ENCODE results near the gene UBE2L3.
A peak's percentile ranks its signal among the peaks of the same experiment; 100 is the strongest.

UBE2L3 gene

DNA sequence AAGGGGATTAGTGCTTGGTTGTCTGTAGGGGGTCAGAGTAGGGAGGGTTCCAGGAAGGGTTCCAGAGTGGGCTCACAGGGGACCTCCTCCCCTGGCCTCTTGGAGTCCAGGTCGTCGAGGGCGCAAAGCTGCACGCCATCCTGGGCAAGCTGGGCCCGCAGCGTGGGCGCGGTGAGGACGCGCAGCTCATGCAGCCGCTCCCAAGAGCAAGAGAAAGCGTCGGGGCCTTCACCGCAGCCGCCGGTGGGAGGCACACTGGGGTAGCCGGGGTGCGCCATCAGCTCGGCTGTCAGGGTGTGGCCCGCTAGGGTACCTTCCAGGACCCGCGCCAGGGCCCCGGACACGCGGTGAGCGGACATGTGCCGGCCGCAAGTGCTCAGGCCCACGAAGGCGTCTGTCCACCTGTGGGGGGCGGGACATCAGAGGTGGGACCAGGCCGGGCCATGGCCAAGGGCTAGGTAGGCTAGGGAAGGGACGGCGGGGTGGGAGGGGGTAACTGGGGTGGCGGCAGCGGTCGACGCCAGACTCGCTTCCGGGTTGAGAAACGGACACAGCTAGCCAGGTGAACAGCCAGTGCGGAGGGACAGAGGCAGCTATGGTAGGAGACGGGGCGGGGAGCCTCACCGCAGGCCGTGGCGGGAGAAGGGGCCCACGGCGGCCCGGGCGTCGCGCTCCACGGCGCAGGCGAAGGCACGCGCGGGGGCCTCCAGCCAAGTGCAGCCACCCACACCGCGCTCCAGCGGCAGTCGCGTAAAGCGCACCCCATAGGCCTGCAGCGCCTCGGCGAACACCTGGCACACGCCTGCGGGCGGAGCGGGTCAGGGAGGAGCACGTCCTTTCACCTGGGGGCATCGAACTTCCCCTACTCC, 61.1 kb downstream of the UBE2L3 start:
- TF ChIP-seq CTCF (IDR thresholded peaks at IDR 0.05), result no peak
- Histone ChIP-seq H3K4me1 (peaks cover 7% of the 10 kb centered on the region), H3K36me3 (ENCODE audit: control insufficient read depth, insufficient read depth, low read length) (no peaks in the 10 kb centered on the region), H3K9me3 (ENCODE audit: control insufficient read depth, low read length) (no peaks in the 10 kb centered on the region), H3K4me2 (ENCODE audit: low read length) (peak overlapping the region; percentile 97), H2AFZ (peak overlapping the region; percentile 78), H3K27me3 (ENCODE audit: control insufficient read depth, insufficient read depth, low read length) (no peaks in the 10 kb centered on the region), H3K4me3 (ENCODE audit: low read depth, low read length) (peak overlapping the region; percentile 96), H3K9ac (no peak overlapping the region), H3K27ac (no peak overlapping the region), H3K79me2 (no peaks in the 10 kb centered on the region)

DNA sequence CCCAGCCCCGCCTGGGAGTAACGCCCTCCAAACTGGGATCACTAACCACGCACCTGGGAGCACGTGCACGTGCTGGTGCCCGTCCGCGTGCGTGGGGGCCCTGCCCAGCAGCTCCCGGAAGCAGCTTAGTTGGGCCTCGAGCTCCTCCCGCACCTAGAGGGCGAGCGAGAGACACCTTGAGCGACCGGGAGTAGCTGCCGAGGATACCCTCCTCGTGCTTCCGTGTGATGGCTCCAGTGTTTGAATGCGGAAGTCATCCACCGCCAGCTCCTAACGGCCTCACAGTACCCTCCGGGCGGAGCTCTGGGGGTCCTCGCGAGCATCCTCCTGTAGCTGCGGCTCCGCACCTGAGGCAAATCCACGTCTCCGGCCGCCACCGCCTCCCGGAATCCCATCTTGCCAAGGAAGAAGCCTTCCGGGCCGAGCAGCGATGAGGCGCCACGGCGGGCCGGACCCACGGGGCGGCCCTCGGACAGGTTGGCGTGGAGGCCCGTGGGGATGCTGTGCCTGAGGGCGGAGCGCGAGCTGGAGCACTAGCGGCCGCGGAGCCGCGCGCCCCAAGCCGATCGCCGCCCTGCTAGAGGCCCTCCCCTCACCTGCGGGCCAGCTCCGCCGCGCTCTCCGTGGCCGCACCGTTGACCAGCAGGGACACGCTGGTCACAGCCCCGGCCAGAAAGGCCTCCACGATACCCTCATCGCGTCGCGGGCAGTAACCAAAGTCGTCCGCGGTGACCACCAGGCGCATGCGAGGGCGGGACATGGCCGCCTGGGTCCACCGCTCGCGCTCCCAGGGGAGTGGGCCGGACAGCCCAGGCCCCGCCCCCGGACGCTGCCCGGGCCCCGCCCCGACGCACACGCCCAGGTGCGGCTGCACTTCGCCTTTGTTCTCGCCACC, 62.0 kb downstream of the UBE2L3 start, which contains the start of gene YDJC:
YDJC (minus strand) TSS at position 768 of the 895 bp plus-strand sequence; CDS start at position 760, 8 bp downstream.
- Histone ChIP-seq H3K27me3 (ENCODE audit: control insufficient read depth, insufficient read depth, low read length) (no peaks in the 10 kb centered on the region), H3K9ac (no peak within 1 kb of the TSS), H3K4me2 (ENCODE audit: low read length) (peak within 1 kb of the TSS; percentile 97), H3K27ac (peak within 1 kb of the TSS; percentile 65), H3K4me1 (peaks cover 4% of the 10 kb centered on the region), H2AFZ (peak within 1 kb of the TSS; percentile 78), H3K36me3 (ENCODE audit: control insufficient read depth, insufficient read depth, low read length) (no peaks in the 10 kb centered on the region), H3K4me3 (ENCODE audit: low read depth, low read length) (peak within 1 kb of the TSS; percentile 96), H3K79me2 (no peaks in the 10 kb centered on the region), H3K9me3 (ENCODE audit: control insufficient read depth, low read length) (no peaks in the 10 kb centered on the region)
- peak; percentile 30 for TF ChIP-seq CTCF (IDR thresholded peaks at IDR 0.05)

- Histone ChIP-seq H2AFZ (no peak overlapping the region), H3K9ac (no peak overlapping the region), H3K27ac (no peak overlapping the region), H3K27me3 (ENCODE audit: control insufficient read depth, insufficient read depth, low read length) (no peaks in the 10 kb centered on the region), H3K4me2 (ENCODE audit: low read length) (no peak overlapping the region), H3K4me3 (ENCODE audit: low read depth, low read length) (no peak overlapping the region), H3K9me3 (ENCODE audit: control insufficient read depth, low read length) (no peaks in the 10 kb centered on the region), H3K36me3 (ENCODE audit: control insufficient read depth, insufficient read depth, low read length) (no peaks in the 10 kb centered on the region), H3K79me2 (no peaks in the 10 kb centered on the region), H3K4me1 (no peaks in the 10 kb centered on the region)
- TF ChIP-seq CTCF (IDR thresholded peaks at IDR 0.05), result no peak
Measured at GRCh38 chr22:21631025-21631424, 63.5 kb downstream of the UBE2L3 start.

DNA sequence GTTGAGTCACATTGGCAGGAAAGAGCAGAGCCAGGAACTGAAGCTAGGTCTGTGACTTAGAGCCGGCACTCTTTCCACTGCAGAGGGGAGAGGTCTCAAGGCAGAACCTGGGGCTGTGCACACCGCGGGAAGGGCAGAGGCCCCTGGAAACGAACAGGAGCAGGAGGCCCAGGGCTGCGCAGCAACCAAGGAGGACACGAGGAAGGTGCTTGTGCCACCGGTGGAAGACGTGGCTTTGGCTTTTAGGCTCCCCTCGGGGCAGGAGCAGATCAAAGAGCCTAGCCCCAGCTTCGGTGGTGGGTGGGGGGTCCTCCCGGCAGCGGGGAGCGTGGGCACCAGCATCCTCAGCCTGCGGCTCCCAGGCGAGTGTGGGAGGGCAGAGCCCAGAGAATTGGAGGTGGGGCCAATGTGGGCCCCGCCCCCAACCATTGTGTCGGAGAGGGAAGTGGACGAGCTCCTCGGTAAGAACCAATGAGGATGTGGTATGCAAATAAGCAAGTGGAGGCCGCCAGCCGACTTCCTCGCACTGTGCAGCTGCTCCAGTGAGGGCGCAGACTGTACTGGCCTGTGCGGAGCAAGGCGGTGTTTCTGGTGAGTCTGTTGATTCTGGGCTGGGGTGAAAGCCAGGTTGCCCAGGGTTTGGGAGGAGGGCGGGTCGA, 64.9 kb downstream of the UBE2L3 start, which contains the start of gene CCDC116:
CCDC116 (plus strand) TSS at position 524 of the 659 bp plus-strand sequence. CDS start 422 bp downstream, outside the sequence.
- no peak within 1 kb of the TSS for H3K27ac ChIP-seq
- H3K9me3 ChIP-seq (ENCODE audit: control insufficient read depth, low read length), result no peaks in the 10 kb centered on the region
- H3K79me2 ChIP-seq, result no peaks in the 10 kb centered on the region
- H2AFZ ChIP-seq, result no peak within 1 kb of the TSS
- no peaks in the 10 kb centered on the region for H3K36me3 ChIP-seq (ENCODE audit: control insufficient read depth, insufficient read depth, low read length)
- no peak within 1 kb of the TSS for H3K4me2 ChIP-seq (ENCODE audit: low read length)
- H3K27me3 ChIP-seq (ENCODE audit: control insufficient read depth, insufficient read depth, low read length), result no peaks in the 10 kb centered on the region
- TF ChIP-seq CTCF (IDR thresholded peaks at IDR 0.05), result no peak
- no peak within 1 kb of the TSS for H3K4me3 ChIP-seq (ENCODE audit: low read depth, low read length)
- H3K4me1 ChIP-seq, result no peaks in the 10 kb centered on the region
- no peak within 1 kb of the TSS for H3K9ac ChIP-seq
